Stimulated activated CD4-positive, alpha-beta T cell treated with anti-CD3 and anti-CD28 coated beads, TNF-alpha, amount 100 ng/mL, for 1 hour (primary cell): ENCODE data around the gene ZNF91.
"Not testable (repeated sequence)": the region's sequence is repeated elsewhere in the genome, so short reads cannot be mapped to it uniquely, and the experiment has no call there.

Source experiments
- DNase-seq, 3 donors: peaks; one replicate each; pipeline ENCODE4 v3.0.0-alpha.2; 2020; ENCODE audit warnings: low read depth in 3 of 3, low spot score in 1 of 3

The ZNF91 gene

DNA sequence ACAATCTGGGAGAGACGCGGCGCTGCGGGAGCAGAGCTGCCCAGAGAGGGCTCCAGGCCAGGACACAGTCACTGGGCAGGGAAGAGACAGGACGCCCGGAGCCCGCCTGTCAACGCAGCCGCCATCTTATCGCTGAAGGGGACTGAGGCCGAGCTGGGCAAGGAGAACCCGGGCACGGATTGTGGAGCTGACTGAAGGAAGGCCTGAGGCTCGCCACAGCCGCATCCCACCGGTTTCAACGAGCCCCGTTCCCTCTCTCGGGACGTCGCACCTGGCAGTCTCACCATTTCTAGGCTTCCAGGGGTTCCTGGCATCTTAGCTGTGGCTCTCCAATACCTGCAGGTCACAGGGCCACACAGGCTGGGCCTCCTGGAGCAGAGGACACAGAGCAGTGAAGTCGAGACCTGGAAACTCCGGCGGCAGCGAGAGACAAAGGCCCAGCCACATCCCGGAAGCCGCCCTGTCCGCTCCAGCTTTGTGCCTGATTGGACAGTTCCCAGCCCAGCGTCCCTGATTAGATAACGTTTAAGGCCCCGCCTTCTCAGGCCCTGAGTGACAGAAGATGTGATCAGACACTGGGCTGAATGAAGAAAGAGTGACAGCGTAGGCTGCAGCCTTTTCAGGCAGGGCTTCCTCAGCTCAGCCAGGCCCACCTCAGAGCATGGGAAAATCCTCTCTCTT is at the start of gene ZNF91:
ZNF91 (minus strand) TSS at position 431 of the 681 bp plus-strand sequence; CDS start at position 314, 117 bp downstream.
- DNase-seq: peak; percentile 71 to 81 (median 77)

DNA sequence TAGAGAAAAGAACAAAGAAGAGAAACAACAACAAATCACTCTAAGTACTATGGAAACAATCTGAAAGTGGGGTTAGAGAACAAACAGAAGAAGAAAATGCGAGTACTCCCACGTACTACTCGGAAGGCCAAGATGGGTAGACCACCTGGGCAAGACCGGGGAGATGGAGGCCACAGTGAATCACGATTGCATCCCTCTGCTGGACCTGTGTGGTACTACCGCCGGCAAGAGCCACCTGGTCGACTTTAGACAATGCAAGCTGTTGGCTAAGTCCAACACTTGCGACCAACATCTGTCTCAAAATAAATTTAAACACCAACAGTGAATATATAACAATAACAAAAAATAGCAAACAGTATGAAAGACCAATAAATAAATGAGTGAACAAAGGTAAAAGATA is 45.5 kb upstream of the ZNF91 start:
- DNase-seq: no peak

DNA sequence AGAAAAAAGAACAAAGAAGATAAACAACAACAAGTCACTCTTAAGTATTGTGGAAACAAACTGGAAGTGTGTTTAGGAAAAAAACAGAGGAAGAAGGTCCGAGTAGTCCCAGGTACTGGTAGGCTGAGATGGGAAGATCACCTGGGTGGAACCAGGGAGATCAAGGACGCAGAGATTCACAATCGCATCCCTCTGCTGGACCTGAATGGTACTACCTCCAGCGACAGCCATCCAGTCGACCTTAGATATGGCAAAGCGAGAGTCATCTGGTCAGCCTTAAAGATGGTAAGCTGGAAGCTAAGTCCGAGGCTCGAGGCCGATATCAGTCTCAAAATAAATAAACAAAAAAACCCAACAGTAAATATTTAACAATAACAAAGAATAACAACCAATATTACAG is 44.9 kb upstream of the ZNF91 start:
- no peak for DNase-seq

DNA sequence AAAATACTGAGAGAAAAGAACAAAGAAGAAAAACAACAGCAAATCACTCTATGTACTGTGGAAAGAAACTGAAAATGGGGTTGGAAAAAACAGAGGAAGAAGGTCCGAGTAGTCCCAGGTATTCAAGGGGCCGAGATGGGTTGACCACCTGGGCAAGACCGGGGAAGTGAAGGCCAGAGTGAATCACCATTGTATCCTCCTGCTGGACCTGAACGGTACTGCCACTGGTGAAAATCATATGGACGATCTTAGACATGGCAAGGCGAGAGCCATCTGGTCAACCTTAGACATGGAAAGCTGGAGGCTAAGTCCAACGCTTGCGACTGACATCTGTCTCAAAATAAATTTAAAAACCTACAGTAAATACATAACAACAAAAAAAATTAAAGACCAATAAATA is 44.4 kb upstream of the ZNF91 start:
- DNase-seq: no peak

DNA sequence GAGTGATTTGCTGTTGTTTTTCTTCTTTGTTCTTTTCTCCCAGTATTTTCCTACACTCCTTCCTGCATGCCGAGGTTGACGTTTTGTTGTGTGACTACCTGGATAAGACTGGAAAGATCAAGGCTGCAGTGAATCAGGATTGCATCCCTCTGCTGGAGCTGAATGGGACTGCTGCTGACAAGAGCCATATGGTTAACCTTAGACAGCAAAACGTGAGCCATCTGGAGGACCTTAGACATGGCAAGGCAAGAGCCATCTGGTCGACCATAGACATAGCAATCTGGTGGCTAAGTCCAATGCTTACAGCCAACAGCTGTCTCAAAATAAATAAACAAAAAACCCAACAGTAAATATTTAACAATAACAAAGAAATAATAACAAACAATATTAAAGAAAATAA is 42.6 kb upstream of the ZNF91 start:
- no peak for DNase-seq

DNA sequence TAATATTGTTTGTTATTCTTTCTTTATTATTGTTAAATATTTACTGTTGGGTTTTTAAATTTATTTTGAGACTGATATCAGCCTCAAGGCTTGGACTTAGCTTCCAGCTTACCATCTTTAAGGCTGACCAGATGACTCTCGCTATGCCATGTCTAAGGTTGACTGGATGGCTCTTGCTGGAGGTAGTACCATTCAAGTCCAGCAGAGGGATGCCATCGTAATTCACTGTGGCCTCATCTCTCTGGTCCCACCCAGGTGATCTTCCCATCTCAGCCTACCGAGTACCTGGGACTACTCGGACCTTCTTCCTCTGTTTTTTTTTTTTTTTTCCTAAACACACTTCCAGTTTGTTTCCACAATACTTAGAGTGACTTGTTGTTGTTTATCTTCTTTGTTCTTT is 41.7 kb upstream of the ZNF91 start:
- no peak for DNase-seq

DNA sequence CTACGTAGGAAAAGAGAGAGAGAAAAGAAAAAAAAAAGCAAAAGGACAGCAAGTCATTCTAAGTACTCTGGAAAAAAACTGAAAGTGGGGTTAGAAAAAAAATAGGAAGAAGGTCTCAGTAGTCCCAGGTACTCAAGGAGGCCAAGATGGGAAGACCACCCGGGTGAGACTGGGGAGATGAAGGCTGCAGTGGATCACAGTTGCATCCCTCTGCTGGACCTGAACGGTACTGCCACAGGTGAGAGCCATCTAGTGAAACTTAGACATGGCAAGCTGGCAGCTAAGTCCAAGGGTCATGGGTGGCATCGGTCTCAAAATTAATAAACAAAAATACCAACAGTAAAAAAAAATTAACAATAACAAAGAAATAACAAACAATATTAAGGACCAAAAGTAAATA is 41.0 kb upstream of the ZNF91 start:
- no peak for DNase-seq

DNA sequence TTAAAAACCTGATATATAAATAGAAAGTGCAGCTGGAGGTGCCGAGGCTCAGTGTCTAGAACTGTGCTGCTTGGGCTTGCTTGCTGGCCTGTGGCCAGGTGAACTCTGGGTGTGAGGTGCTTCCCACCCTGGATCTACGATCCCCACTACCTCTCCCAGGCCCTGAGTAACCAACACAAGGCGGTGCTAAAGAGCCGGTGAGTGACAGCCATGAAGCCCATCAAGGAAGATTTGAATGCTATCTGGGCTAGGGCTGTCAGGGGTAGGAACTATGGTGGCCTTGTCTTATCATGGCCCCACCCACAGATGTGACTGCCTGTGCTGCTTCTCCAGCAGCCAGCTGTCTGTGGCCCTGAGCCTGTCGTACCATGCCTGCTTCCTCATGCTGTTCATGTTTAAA is 25.6 kb upstream of the ZNF91 start:
- DNase-seq: no peak

DNA sequence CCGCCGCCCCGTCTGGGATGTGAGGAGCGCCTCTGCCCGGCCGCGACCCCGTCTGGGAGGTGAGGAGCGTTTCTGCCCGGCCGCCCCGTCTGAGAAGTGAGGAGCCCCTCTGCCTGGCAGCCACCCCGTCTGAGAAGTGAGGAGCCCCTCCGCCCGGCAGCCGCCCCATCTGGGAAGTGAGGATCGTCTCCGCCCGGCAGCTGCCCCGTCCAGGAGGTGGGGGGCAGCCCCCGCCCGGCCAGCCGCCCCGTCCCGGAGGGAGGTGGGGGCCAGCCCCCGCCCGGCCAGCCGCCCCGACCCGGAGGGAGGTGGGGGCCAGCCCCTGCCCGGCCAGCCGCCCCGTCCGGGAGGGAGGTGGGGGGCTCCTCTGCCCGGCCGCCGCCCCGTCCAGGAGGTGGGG is 24.0 kb upstream of the ZNF91 start:
- not testable (repeated sequence) for DNase-seq

DNA sequence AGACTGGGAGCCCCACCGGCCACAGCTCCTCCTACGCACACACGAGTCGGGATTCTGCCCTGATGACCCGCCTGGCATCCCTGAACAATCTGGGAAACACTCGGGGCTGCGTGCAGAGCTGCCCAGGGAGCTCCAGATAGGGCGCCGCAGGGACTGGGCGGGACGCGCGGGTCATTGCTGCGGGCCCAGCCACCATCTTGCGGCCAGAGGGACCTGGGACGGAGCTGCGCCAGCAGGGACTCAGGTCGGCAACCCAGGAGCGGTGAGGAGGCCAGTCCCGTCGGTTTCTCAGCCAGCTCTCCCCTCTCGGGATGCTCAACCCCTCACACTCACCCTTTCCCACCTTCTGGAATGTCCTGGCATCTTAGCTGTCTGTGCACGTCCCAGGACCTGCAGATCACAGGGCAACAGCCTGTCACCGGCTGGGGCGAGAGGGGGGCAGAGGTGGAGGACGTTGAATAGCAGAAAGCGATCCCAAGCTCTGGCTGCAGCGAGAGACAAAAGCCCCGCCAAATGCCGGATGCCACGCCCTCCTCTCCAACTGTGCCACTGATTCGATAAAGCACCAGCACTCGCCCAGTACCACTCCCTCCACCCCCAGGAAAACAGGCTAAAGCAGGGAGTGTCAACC is 20.4 kb upstream of the ZNF91 start:
- no peak for DNase-seq

DNA sequence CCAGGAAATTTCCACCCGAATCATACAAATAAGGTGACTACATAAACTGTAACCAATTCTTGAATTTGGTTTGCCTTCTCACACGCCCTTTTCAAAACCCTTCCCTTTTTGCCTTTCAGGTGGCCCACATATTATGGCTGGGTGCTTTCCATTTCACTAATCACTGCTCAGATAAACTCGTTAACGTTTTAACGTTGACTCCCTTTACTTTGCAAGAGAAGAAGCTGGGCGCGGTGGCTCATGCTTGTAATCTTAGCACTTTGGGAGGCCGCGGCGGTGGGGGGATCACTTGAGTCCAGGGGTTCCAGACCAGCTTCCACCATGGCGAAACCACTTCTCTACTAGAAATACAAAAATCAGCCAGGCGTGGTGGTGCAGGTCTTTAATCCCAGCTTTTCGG is 19.8 kb upstream of the ZNF91 start:
- DNase-seq: no peak

DNA sequence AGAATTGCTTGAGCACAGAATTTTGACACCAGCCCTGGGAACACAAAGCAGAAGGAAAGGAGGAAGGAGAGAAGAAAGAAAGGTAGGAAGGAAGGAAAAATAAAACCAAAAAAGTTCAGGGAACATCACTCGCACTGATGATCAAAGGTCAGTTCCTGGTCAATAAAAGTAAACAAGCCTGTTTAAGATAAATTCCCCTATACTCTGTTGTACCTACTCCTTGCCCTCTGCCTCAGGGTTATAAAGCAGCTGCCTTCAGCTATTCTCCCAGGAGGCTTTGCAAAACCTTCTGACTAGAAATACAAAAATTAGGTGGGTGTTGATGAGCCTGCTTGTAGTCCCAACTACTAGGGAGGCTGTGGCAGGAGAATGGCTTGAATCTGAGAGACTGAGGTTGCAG is 14.9 kb upstream of the ZNF91 start:
- DNase-seq: no peak

DNA sequence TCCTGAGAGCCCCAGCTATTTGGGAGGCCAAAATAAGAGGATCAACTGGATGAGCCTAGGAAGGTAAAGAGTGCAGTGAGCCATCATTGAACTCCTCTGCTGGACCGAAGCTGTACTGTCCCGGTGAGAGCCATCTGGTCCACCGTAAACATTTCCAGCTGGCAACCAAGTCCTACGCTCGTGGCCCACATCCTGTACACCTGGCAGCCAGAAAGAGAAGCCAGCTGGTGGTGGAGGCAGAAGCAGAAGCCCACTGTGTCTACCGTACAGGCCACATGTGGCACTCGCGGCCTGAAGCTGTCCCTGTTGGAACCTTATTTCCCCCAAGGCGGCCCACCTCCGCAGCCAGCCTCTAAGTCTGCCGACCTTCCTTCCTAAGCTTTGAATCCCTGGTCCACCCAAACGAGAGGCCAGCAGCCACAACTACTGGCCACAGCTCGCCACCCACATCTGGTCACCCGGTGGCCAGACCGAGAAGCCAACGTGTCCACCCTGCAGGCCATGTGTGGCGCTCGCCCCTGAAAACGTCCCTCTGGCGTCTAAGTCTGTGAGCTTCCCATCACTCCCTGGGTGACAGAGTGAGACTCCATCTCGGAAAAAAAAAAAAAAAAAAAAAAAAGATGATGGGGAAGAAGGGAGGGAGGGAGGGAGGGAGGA is 14.2 kb upstream of the ZNF91 start:
- DNase-seq: no peak

DNA sequence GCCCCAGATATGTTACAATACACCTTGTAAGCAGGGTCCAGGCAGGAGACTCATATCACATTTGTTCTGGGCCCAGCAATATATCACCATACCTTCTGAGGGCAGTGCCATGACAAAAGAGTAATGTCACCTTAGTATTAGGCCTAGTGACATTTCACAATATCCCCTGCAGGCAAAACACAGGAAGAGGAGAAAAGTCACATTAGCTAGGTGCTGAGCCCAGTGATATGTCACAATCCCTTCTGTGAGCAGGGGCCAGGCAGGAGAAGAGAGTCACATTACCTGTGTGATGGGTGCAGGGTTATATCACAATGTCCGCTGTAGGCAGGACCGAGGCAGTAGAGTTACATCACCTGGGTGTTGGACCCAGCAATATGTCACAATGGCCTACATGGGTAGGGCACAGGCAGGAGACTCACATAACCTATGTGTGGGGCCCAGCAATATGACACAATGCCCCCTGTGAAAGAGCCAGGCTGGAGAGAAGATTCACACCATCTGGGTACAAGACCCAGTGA is 12.4 kb upstream of the ZNF91 start:
- no peak for DNase-seq

DNA sequence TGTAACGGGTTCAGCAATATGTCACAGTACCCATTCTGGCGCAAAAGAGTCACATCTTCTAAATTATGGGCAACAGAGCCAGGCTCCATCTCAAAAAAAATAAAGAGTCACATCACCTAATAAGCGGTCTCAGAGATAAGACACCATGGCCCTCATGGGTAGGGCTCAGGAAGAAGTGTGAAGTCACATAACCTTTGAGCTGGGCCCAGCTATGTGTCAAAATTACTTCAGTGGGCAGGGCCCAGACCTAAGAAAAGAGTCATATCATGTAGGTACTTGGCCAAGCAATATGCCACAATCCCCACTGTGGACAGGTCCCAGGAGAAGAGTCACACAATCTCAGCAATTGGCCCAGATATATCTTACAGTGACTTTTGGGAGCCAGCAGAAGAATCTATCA is 11.4 kb upstream of the ZNF91 start:
- DNase-seq: no peak

DNA sequence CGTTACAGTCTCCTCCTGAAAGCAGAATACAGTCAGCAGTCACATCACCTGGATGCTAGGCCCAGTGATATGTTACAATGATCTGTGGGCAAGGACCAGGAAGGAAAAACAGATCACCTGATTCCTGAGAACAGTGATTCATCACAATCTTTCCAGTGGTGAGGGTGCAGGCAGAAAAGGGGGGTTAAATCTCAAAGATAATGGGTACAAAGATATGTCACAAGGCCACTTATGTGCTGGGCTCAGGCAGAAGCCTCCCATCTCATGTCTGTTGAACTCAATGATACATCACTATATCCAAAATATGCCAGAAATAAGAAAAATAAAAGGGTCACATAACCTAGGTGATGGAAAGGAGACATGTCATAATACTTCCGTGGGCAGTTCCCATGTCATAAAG is 10.8 kb upstream of the ZNF91 start:
- no peak for DNase-seq

DNA sequence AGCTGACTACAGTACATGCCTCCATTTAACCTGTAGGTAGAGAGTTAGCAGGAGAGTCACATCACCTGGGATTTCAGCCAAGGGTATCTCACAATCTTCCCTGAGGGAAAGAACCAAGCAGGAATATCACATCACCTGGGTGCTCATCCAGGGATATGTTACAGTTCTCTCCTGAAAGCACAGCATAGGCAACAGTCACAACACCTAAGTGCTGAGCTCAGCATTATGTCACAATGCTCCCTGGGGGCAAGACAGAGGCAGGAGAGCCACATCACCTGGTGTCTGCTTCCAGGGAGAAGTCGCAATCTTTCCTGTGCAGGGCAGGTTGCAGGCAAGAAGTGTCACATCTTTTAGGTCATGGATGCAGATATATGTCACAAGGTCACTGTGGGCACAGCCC is 9.4 kb upstream of the ZNF91 start:
- no peak for DNase-seq

DNA sequence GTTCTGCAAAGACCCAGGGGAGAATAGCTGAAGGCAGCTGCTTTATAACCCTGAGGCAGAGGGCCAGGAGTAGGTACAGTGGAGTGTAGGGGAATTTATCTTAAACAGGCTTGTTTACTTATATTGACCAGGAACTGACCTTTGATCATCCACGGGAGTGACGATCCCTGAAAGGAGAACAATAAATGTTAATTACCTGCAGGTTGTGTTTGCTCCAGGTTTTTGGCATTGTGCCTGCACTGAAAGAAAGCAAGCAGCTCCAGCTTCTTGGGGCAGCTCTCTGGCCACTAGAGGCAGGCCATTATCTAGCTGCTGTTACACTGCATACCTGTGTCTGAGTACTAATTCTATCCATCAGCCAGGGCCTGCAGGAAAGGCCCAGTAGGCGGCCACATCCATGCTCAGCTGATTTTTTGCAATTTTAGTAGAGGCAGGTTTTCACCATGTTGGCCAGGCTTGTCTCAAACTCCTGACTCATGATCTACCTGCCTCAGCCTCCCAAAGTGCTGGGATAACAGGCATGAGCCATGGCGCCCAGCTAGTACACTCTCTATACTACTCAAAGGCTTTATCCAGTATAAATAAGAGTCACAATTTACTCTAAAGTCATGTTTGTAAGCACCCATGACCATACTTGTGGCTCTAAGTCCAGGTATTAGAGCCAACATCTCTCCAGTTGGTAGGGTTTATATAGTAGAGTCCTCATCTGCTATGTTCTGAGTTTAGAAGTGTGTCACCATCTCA is 8.5 kb upstream of the ZNF91 start:
- no peak for DNase-seq

DNA sequence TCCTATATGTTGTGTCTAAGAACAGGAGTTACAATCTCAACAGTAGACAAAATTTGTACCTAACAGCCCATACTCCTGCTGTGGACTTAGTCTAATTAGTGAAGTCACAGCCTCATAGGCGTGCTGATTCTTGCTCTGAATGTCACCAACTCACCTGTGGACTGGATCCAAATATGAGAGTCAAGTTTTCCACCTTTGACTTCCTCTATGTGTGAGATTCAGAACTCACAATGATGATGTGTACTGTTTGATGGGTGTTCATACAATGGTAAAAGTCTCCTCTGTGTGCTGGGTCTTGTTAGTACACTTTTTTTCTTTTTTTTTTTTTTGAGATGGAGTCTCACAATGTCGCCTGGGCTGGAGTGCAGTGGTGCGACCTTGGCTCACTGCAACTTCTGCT is 7.8 kb upstream of the ZNF91 start:
- DNase-seq: no peak

DNA sequence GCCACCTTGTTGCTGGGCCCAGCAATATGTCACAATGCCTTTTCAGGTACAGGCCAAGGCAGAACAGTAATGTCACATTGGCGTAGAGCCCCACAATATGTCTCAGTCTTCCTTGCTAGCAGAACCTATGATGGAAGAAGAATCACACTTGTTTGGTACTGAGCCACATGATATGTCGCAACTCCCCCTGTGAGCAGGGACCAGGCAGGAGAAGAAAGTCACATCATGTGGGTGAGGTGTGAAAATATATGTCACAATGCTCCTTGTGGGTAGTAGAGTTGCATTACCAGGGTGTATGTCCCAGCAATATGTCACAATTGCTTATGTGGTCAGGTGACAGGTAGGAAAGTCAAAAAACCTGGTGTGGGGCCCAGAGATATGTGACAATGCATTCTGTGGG is 7.1 kb upstream of the ZNF91 start:
- no peak for DNase-seq

DNA sequence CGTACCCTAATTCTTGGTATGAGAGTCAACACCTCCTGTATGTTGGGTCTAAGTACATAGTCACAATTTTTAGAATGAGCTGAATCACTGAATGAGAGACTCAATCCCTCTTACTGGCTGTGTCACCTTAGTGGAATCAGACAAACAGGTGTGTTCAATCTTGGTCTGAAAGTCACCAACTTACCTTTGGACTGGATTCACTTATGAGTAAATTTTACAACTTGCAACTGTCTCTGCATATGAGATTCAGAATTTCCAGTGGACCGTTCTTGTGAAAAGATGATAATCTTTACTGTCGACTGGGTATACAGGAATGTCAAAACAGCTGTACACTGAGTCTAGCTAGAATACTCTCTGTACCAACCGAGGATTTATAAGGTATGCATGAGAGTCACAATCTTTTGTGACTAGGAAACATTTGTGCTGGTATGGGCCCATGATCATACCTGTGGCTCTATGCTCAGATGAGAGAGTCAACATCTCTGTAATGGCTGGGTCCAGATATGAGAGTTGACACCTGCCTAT is 5.9 kb upstream of the ZNF91 start:
- no peak for DNase-seq

DNA sequence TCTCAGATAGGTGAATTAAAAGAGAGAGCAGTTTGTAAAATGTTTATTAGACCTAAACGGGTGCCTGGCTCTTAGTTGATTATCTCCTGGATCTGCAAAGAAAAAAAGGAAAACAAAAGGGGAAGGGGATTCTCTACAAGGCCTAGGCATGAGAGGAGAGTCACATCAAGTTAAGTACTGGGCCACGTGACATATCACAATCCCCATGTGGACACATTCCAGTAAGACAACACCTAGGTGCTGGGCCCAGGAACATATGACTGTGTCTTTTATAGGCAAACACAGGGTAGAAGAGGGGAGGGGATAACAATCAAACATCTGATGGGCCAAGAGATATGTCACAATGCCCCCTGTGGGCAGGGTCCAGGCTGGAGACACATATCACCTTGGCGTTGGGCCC is 4.2 kb upstream of the ZNF91 start:
- DNase-seq: no peak
